Hepatocyte (in vitro differentiated cells): ENCODE results near the gene LEMD2. TPM values are rescaled to one million over a fixed set of nuclear protein-coding genes. Genes with fewer than 3 reads are reported as not detected.

Source experiments
- DNase-seq: peaks from one replicate; pipeline ENCODE4 v3.0.0-alpha.2; 2016; ENCODE audit warnings: low spot score
- H2AFZ ChIP-seq: fragments of 200-600 bp; sonication (generic); 2 replicates; pipeline ENCODE4 v1.6.0; 2016; ENCODE audit warnings: antibody characterized with exemption, mild to moderate bottlenecking
- H3K27ac ChIP-seq: fragments of 200-600 bp; sonication (generic); 2 replicates; pipeline ENCODE4 v1.5.1; 2016; ENCODE audit warnings: mild to moderate bottlenecking
- H3K27me3 ChIP-seq: fragments of 200-600 bp; sonication (generic); 2 replicates; pipeline ENCODE4 v1.6.1; 2016
- H3K36me3 ChIP-seq: fragments of 200-600 bp; sonication (generic); replicated peaks from 2 replicates; pipeline ENCODE4 v1.5.1; 2016; ENCODE audit warnings: low read depth; ENCODE audit not compliant: insufficient read depth
- H3K4me1 ChIP-seq: fragments of 200-600 bp; sonication (generic); 2 replicates; pipeline ENCODE4 v1.5.1; 2016; ENCODE audit warnings: mild to moderate bottlenecking, moderate library complexity; ENCODE audit not compliant: insufficient read depth
- H3K4me2 ChIP-seq: fragments of 200-600 bp; sonication (generic); 2 replicates; pipeline ENCODE4 v1.6.0; 2016
- H3K4me3 ChIP-seq: fragments of 200-600 bp; sonication (generic); 2 replicates; pipeline ENCODE4 v1.5.1; 2016; ENCODE audit warnings: mild to moderate bottlenecking
- H3K79me2 ChIP-seq: fragments of 200-600 bp; sonication (generic); 2 replicates; pipeline ENCODE4 v1.6.0; 2017; ENCODE audit warnings: mild to moderate bottlenecking
- H3K9me2 ChIP-seq: fragments of 200-600 bp; sonication (generic); replicated peaks from 2 replicates; pipeline ENCODE4 v1.6.0; 2017; ENCODE audit warnings: mild to moderate bottlenecking; ENCODE audit not compliant: insufficient read depth
- H3K9me3 ChIP-seq: fragments of 200-600 bp; sonication (generic); 2 replicates; pipeline ENCODE4 v1.5.1; 2016; ENCODE audit warnings: low read depth, mild to moderate bottlenecking
- H4K20me1 ChIP-seq: fragments of 200-600 bp; sonication (generic); 2 replicates; pipeline ENCODE4 v1.6.0; 2016; ENCODE audit warnings: mild to moderate bottlenecking; ENCODE audit not compliant: insufficient read depth, poor library complexity, severe bottlenecking
- EZH2 ChIP-seq: fragments of 200-600 bp; sonication (generic); IDR thresholded peaks from 2 replicates; pipeline ENCODE4 v1.6.1; 2016; ENCODE audit warnings: antibody characterized with exemption, mild to moderate bottlenecking, borderline replicate concordance
- EZH2phosphoT487 ChIP-seq: fragments of 200-600 bp; sonication (generic); IDR thresholded peaks from one replicate; pipeline ENCODE4 v1.6.1; 2018; ENCODE audit warnings: antibody characterized with exemption, mild to moderate bottlenecking, low read depth, moderate library complexity; ENCODE audit not compliant: unreplicated experiment, severe bottlenecking
- WGBS: methylation state at CpG from one replicate; pipeline ENCODE4 v1.1.6; 2016; ENCODE audit warnings: low lambda C conversion rate; ENCODE audit errors: missing lambda C conversion rate; 5-methylcytosine and 5-hydroxymethylcytosine counted together
- polyA plus RNA-seq: library from polyadenylated mRNA; unstranded; fragments of >200 nt; fragmentation: Nextera tagmentation; extraction: Ambion mirVana; gene quantifications from 2 replicates; pipeline ENCODE4 v1.2.1, GENCODE V29; 2016
- total RNA-seq: library from RNA; depleted of rRNA; stranded (reverse); fragments of >200 nt; gene quantifications from 2 replicates; pipeline ENCODE4 v1.2.3, GENCODE V29; 2014
- TF ChIP-seq, protein P1 (sequence below): fragments of 200-600 bp; sonication (generic); IDR thresholded peaks from 2 replicates; pipeline ENCODE4 v1.5.1; 2016; ENCODE audit warnings: antibody characterized with exemption, mild to moderate bottlenecking; ENCODE audit not compliant: poor library complexity

The LEMD2 gene
- total and polyA plus RNA-seq, 2 experiments from 2014 or later = 38.1 to 66.3 TPM

DNA sequence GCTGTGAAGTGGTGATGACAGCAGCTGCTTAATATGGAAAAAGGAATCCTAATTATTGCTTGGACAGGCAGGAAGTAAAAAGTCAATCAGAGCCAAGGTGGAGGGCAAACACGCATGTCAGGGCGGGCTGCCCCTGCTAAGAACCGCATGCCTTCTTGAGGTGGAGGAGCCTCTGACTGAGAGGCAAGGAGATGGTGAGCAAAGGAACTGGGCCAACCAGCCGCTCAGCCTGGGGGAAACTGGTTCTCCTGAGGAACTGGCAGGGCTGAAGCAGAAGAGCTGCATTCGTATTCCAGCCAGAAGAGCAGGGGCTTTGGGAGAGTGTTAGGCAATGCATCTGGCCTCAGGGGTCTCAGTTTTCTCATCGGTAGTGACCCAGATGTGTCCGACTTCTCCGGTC is 28.0 kb upstream of the LEMD2 start:
- Histone ChIP-seq H3K79me2 (no peaks in the 10 kb centered on the region), H3K27me3 (peaks cover 3% of the 10 kb centered on the region), H3K27ac (no peak overlapping the region), H3K4me1 (no peaks in the 10 kb centered on the region), H3K4me3 (no peak overlapping the region), H3K9me3 (no peaks in the 10 kb centered on the region), H4K20me1 (no peaks in the 10 kb centered on the region), H3K36me3 (no peaks in the 10 kb centered on the region), H2AFZ (no peak overlapping the region), H3K4me2 (no peak overlapping the region), H3K9me2 (no peaks in the 10 kb centered on the region)
- TF ChIP-seq, protein P1, sequence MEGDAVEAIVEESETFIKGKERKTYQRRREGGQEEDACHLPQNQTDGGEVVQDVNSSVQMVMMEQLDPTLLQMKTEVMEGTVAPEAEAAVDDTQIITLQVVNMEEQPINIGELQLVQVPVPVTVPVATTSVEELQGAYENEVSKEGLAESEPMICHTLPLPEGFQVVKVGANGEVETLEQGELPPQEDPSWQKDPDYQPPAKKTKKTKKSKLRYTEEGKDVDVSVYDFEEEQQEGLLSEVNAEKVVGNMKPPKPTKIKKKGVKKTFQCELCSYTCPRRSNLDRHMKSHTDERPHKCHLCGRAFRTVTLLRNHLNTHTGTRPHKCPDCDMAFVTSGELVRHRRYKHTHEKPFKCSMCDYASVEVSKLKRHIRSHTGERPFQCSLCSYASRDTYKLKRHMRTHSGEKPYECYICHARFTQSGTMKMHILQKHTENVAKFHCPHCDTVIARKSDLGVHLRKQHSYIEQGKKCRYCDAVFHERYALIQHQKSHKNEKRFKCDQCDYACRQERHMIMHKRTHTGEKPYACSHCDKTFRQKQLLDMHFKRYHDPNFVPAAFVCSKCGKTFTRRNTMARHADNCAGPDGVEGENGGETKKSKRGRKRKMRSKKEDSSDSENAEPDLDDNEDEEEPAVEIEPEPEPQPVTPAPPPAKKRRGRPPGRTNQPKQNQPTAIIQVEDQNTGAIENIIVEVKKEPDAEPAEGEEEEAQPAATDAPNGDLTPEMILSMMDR = no peak
- TF ChIP-seq EZH2 = no peak
- no peak for TF ChIP-seq EZH2phosphoT487
- DNase-seq = no peak
- 71% methylated on average over 8 of the region's 8 CpGs for WGBS

- WGBS = 44% methylated on average over 1 of the region's 1 CpG
- H2AFZ ChIP-seq = no peak overlapping the region
- no peaks in the 10 kb centered on the region for H3K9me3 ChIP-seq
- peaks cover 10% of the 10 kb centered on the region for H3K27me3 ChIP-seq
- H3K79me2 ChIP-seq = no peaks in the 10 kb centered on the region
- no peaks in the 10 kb centered on the region for H3K4me1 ChIP-seq
- H4K20me1 ChIP-seq = no peaks in the 10 kb centered on the region
- H3K36me3 ChIP-seq = no peaks in the 10 kb centered on the region
- H3K27ac ChIP-seq = no peak overlapping the region
- DNase-seq = no peak
- H3K9me2 ChIP-seq = no peaks in the 10 kb centered on the region
- H3K4me2 ChIP-seq = no peak overlapping the region
- H3K4me3 ChIP-seq = no peak overlapping the region
- TF ChIP-seq, protein P1 = no peak
- TF ChIP-seq EZH2 = no peak
- TF ChIP-seq EZH2phosphoT487 = no peak
Measured at GRCh38 chr6:33815854-33816253, 26.9 kb upstream of the LEMD2 start.

DNA sequence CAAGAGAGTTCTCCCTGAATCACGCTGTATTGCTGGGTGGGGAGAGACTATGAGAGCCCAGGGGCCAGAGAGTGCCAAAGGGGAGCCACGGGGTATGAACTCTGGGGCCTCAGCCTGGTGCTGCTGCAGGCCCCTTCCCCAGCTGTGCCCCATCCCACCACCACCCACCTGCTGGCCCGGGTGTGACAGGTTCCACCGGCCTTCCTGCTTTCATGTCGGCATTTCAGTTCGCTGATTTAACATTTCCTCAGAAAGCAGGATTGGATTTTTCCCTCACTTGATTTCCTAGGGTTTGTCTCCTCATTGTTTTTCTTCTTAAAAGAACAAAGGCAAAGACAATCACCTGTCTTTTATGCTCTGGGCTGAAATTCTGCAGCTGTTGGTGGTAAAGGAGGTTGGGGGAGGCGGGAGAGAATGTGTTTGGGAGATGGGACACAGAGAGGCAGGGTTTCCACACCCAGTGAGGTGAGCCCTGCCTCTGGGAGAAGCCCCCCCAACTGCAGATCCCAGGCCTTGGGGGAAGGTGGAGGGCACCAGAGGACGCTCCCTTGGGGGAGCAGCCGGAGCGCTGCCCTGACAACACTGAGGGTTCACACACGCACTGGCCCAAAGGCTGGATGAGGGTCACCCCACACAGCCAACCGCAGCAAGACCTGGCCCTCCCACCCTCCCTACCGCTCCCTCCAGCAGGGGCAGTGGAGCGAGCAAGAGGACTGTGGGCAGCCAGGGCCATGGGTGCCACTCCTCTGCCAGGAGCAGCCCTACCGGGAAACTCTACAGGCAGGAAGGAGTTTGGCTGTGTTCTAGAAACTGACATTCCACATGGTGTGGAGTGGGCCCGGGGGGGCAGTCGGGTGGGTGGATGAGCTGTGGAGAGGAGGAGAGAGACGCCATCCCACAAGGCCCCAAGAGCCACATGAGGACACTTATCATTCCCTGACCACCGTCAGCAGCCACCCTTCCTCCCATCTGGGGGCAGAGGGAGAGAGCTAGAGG is 25.4 kb upstream of the LEMD2 start:
- H3K4me3 ChIP-seq = no peak overlapping the region
- TF ChIP-seq EZH2 (no peak), EZH2phosphoT487 (no peak)
- TF ChIP-seq, protein P1 = no peak
- no peak for DNase-seq
- no peak overlapping the region for H3K4me2 ChIP-seq
- H3K9me2 ChIP-seq = no peaks in the 10 kb centered on the region
- H2AFZ ChIP-seq = no peak overlapping the region
- H3K9me3 ChIP-seq = no peaks in the 10 kb centered on the region
- H4K20me1 ChIP-seq = no peaks in the 10 kb centered on the region
- no peaks in the 10 kb centered on the region for H3K79me2 ChIP-seq
- H3K27ac ChIP-seq = no peak overlapping the region
- no peaks in the 10 kb centered on the region for H3K36me3 ChIP-seq
- H3K27me3 ChIP-seq = peaks cover 12% of the 10 kb centered on the region
- WGBS = 79% methylated on average over 18 of the region's 19 CpGs
- no peaks in the 10 kb centered on the region for H3K4me1 ChIP-seq
